HCT116 (cell line): ENCODE results near the gene THOC6. TPM values are rescaled to one million over a fixed set of nuclear protein-coding genes. Genes with fewer than 3 reads are reported as not detected.
"Not testable (repeated sequence)": the region's sequence is repeated elsewhere in the genome, so short reads cannot be mapped to it uniquely, and the experiment has no call there.

Source experiments
- ATAC-seq: fragments of 200-7000 bp; cut with Tn5 transposase; 2 replicates; pipeline ENCODE4 v1.9.1; 2020; ENCODE audit warnings: mild to moderate bottlenecking, moderate library complexity
- BruUV-seq: library from RNA; stranded (reverse); fragments of 400-500 nt; replicated peaks from 2 replicates; lab custom pipeline; 2021; lab: Mats Ljungman, UMichigan
- CTCF ChIA-PET: fragments of 300-600 bp; sonication (Branson Sonifier 250); formaldehyde crosslinking; loops from one replicate; lab custom pipeline; 2021; ENCODE audit warnings: antibody characterized with exemption; lab: Charles Lee
- POLR2A ChIA-PET: fragments of 300-600, 350-600 bp; sonication (Branson Sonifier 250); formaldehyde crosslinking; loops from one replicate; lab custom pipeline; 2021; ENCODE audit warnings: antibody characterized with exemption; lab: Charles Lee
- RAD21 ChIA-PET, 2 experiments: fragments of 300-600 bp; sonication (Branson Sonifier 250); formaldehyde crosslinking; loops; one replicate each; lab custom pipeline; 2023; ENCODE audit warnings: low total read pairs in 2 of 2; ENCODE audit not compliant: uncharacterized antibody in 2 of 2, unreplicated experiment in 2 of 2, low non-redundant PET in 1 of 2; lab: Charles Lee
- DNase-seq: peaks from one replicate; pipeline ENCODE4 v3.0.0-alpha.2; 2010; ENCODE audit warnings: low read depth, low spot score
- H2AFZ ChIP-seq: fragments of 200-600 bp; shearing (Covaris generic), sonication (generic); 2 replicates; pipeline ENCODE4 v1.6.1; 2017; ENCODE audit warnings: low read depth, mixed run types, mixed read lengths, antibody characterized with exemption, low read length; ENCODE audit not compliant: poor library complexity, severe bottlenecking
- H3K27ac ChIP-seq: 2 replicates; pipeline ENCODE4 v1.5.1; 2012; ENCODE audit warnings: low read depth, low read length
- H3K27me3 ChIP-seq: fragments of 200-600 bp; sonication (generic); 2 replicates; pipeline ENCODE4 v1.6.1; 2016; ENCODE audit warnings: mixed run types, low read length, mixed read lengths; ENCODE audit not compliant: insufficient read depth
- H3K36me3 ChIP-seq, 2 experiments: fragments of 200-500 bp in 1 of 2; fragments of 200-600 bp in 1 of 2; sonication (Bioruptor generic) in 1 of 2; sonication (generic) in 1 of 2; 2 replicates each; pipeline versions ENCODE4 v1.5.1 to v1.6.1; 2014 to 2016; ENCODE audit warnings: low read length in 2 of 2, inconsistent platforms in 1 of 2, mixed read lengths in 1 of 2, mixed run types in 1 of 2; ENCODE audit not compliant: insufficient read depth in 2 of 2, control insufficient read depth in 1 of 2
- H3K4me1 ChIP-seq, 2 experiments: fragments of 200-600 bp in 1 of 2; sonication (generic) in 1 of 2; 2 replicates each; pipeline versions ENCODE4 v1.5.1 to v1.6.1; 2012 to 2017; ENCODE audit warnings: low read length in 2 of 2, inconsistent platforms in 1 of 2, mild to moderate bottlenecking in 1 of 2, mixed read lengths in 1 of 2, mixed run types in 1 of 2, moderate library complexity in 1 of 2; ENCODE audit not compliant: insufficient read depth in 2 of 2, control insufficient read depth in 1 of 2
- H3K4me2 ChIP-seq: fragments of 200-600 bp; sonication (generic); 2 replicates; pipeline ENCODE4 v1.6.1; 2017; ENCODE audit warnings: mixed run types, low read length, mixed read lengths
- H3K4me3 ChIP-seq, 2 experiments: fragments of 200-600 bp in 1 of 2; sonication (generic) in 1 of 2; replicated peaks in 1 of 2; 2 replicates each; pipeline ENCODE4 v1.5.1; 2011 to 2016; ENCODE audit warnings: low read length in 2 of 2, control low read depth in 1 of 2, low read depth in 1 of 2, mild to moderate bottlenecking in 1 of 2, mixed read lengths in 1 of 2, mixed run types in 1 of 2
- H3K79me2 ChIP-seq: fragments of 200-600 bp; sonication (generic); 2 replicates; pipeline ENCODE4 v1.6.1; 2017; ENCODE audit warnings: mild to moderate bottlenecking, mixed run types, low read length, moderate library complexity, mixed read lengths; ENCODE audit not compliant: insufficient read depth
- H3K9ac ChIP-seq: fragments of 200-600 bp; sonication (generic); 2 replicates; pipeline ENCODE4 v1.6.1; 2016; ENCODE audit warnings: low read length, mixed read lengths
- H3K9me2 ChIP-seq: fragments of 200-600 bp; sonication (generic), shearing (Covaris generic); 2 replicates; pipeline ENCODE4 v1.6.1; 2017; ENCODE audit warnings: mixed run types, mild to moderate bottlenecking, moderate library complexity; ENCODE audit not compliant: insufficient read depth
- H3K9me3 ChIP-seq, 2 experiments: fragments of 200-500 bp in 1 of 2; fragments of 200-600 bp in 1 of 2; sonication (Bioruptor generic) in 1 of 2; sonication (generic) in 1 of 2; 2 replicates each; pipeline ENCODE4 v1.6.1; 2014 to 2017; ENCODE audit warnings: low read length in 2 of 2, mixed read lengths in 2 of 2, inconsistent platforms in 1 of 2, low read depth in 1 of 2, mild to moderate bottlenecking in 1 of 2, mixed run types in 1 of 2, moderate library complexity in 1 of 2; ENCODE audit not compliant: control insufficient read depth in 1 of 2, insufficient read depth in 1 of 2
- H4K20me1 ChIP-seq: fragments of 200-600 bp; sonication (generic), shearing (Covaris generic); 2 replicates; pipeline ENCODE4 v1.6.1; 2017; ENCODE audit warnings: mixed run types, mild to moderate bottlenecking, moderate library complexity; ENCODE audit not compliant: insufficient read depth
- CTCF ChIP-seq, 3 experiments: fragments of 200-600 bp in 1 of 3; sonication (generic) in 1 of 3; IDR thresholded peaks in 2 of 3; conservative IDR thresholded peaks in 1 of 3; 2 replicates each; pipeline ENCODE4 v1.5.1; 2012 to 2017; ENCODE audit warnings: low read depth in 2 of 3, low read length in 2 of 3, antibody characterized with exemption in 1 of 3, borderline replicate concordance in 1 of 3, control low read depth in 1 of 3, mild to moderate bottlenecking in 1 of 3, mixed read lengths in 1 of 3, mixed run types in 1 of 3, moderate library complexity in 1 of 3; ENCODE audit not compliant: insufficient read depth in 1 of 3
- ELF1 ChIP-seq: IDR thresholded peaks from 2 replicates; pipeline ENCODE4 v1.6.1; 2012; ENCODE audit warnings: low read depth, borderline replicate concordance
- POLR2A ChIP-seq: IDR thresholded peaks from 2 replicates; pipeline ENCODE4 v1.7.0; 2011; ENCODE audit warnings: borderline replicate concordance; ENCODE audit not compliant: insufficient read depth, insufficient read length; ENCODE audit errors: extremely low read depth
- POLR2AphosphoS5 ChIP-seq: IDR thresholded peaks from 2 replicates; pipeline ENCODE4 v1.6.1; 2011; ENCODE audit warnings: mild to moderate bottlenecking, low read depth, low read length, moderate library complexity
- SIN3A ChIP-seq: IDR thresholded peaks from 2 replicates; pipeline ENCODE4 v1.6.1; 2012; ENCODE audit warnings: low read depth
- SP1 ChIP-seq: IDR thresholded peaks from 2 replicates; pipeline ENCODE4 v1.6.1; 2012; ENCODE audit warnings: low read depth
- SRF ChIP-seq: IDR thresholded peaks from 2 replicates; pipeline ENCODE4 v1.6.1; 2012; ENCODE audit warnings: low read depth
- TCF7L2 ChIP-seq: IDR thresholded peaks from 2 replicates; pipeline ENCODE4 v1.7.0; 2011; ENCODE audit warnings: borderline replicate concordance, inconsistent platforms; ENCODE audit not compliant: insufficient read depth, insufficient read length; ENCODE audit errors: extremely low read depth
- YY1 ChIP-seq: IDR thresholded peaks from 2 replicates; pipeline ENCODE4 v1.6.1; 2011; ENCODE audit warnings: low read length, low read depth, moderate library complexity, mild to moderate bottlenecking; ENCODE audit not compliant: insufficient replicate concordance; ENCODE audit errors: extremely low read depth
- ZFX ChIP-seq: fragments of 450-650 bp; IDR thresholded peaks from 2 replicates; pipeline ENCODE4 v1.6.1; 2017
- intact Hi-C: fragments of 100-400 bp; cut with micrococcal nuclease; formaldehyde crosslinking; loops from 2 replicates; pipeline ENCODE4 v1.10.0; 2022
- total RNA-seq: library from RNA; stranded (reverse); gene quantifications from one replicate; pipeline ENCODE4 v1.2.1, GENCODE V29; 2021; ENCODE audit not compliant: unreplicated experiment
- TF ChIP-seq, protein P1 (sequence below): IDR thresholded peaks from 2 replicates; pipeline ENCODE4 v1.6.1; 2012; ENCODE audit warnings: low read depth

Gene THOC6
- total RNA-seq, 1 experiment from 2014 or later, result 62.9 TPM

DNA sequence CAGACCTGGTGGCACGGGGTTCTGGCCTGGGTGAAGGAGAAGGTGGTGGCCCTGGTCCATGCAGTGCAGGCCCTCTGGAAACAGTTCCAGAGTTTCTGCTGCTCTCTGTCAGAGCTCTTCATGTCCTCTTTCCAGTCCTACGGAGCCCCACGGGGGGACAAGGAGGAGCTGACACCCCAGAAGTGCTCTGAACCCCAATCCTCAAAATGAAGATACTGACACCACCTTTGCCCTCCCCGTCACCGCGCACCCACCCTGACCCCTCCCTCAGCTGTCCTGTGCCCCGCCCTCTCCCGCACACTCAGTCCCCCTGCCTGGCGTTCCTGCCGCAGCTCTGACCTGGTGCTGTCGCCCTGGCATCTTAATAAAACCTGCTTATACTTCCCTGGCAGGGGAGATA is 45.3 kb downstream of the THOC6 start:
- intact Hi-C loops, RAD21 ChIA-PET, H3K36me3 ChIP-seq, H3K9me3 ChIP-seq, H3K79me2 ChIP-seq, H3K27me3 ChIP-seq, H3K4me3 ChIP-seq, CTCF ChIA-PET, H4K20me1 ChIP-seq, BruUV-seq, H3K27ac ChIP-seq, POLR2A ChIA-PET, H3K9me2 ChIP-seq, H3K9ac ChIP-seq, H2AFZ ChIP-seq, H3K4me2 ChIP-seq, ATAC-seq, DNase-seq: not testable (repeated sequence)
- peaks cover 0 to 13% of the 10 kb centered on the region in 2 experiments; a peak in 1 of 4 replicates for H3K4me1 ChIP-seq

DNA sequence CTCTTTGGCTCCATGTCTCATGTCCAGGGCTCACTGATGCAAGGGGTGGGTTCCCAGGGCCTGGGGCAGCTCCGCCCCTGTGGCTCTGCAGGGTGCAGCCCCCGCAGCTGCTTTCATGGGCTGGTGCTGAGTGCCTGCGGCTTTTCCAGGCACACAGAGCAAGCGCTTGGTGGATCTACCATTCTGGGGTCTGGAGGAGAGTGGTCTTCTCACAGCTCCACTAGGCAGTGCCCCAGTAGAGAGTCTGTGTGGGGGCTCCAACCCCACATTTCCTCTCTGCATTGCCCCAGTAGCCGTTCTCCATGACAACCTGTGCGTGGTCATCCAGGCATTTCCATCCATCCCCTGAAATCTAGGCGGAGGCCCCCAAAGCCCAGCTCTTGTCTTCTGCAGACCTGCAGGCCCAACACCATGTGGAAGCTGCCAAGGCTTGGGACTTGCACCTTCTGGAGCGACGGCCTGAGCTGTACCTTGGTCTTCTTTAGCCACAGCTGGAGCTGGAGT is 46.8 kb downstream of the THOC6 start:
- H3K36me3 ChIP-seq, result no peaks in the 10 kb centered on the region
- RAD21 ChIA-PET, result no interaction called here
- TF ChIP-seq YY1 (no peak), SIN3A (no peak), CTCF (IDR thresholded peaks at IDR 0.05 in 2 of 3, conservative IDR thresholded peaks at IDR 0.05 in 1 of 3; ENCODE audit: borderline replicate concordance in 1 of 3, insufficient read depth in 1 of 3, low read depth in 2 of 3, low read length in 2 of 3) (no peak), ELF1 (no peak), SP1 (no peak), TCF7L2 (no peak), POLR2A (no peak), SRF (no peak), ZFX (no peak), POLR2AphosphoS5 (no peak)
- TF ChIP-seq, protein P1, sequence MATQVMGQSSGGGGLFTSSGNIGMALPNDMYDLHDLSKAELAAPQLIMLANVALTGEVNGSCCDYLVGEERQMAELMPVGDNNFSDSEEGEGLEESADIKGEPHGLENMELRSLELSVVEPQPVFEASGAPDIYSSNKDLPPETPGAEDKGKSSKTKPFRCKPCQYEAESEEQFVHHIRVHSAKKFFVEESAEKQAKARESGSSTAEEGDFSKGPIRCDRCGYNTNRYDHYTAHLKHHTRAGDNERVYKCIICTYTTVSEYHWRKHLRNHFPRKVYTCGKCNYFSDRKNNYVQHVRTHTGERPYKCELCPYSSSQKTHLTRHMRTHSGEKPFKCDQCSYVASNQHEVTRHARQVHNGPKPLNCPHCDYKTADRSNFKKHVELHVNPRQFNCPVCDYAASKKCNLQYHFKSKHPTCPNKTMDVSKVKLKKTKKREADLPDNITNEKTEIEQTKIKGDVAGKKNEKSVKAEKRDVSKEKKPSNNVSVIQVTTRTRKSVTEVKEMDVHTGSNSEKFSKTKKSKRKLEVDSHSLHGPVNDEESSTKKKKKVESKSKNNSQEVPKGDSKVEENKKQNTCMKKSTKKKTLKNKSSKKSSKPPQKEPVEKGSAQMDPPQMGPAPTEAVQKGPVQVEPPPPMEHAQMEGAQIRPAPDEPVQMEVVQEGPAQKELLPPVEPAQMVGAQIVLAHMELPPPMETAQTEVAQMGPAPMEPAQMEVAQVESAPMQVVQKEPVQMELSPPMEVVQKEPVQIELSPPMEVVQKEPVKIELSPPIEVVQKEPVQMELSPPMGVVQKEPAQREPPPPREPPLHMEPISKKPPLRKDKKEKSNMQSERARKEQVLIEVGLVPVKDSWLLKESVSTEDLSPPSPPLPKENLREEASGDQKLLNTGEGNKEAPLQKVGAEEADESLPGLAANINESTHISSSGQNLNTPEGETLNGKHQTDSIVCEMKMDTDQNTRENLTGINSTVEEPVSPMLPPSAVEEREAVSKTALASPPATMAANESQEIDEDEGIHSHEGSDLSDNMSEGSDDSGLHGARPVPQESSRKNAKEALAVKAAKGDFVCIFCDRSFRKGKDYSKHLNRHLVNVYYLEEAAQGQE, result no peak
- H2AFZ ChIP-seq, result no peak overlapping the region
- H3K4me1 ChIP-seq, result peaks cover 0 to 9% of the 10 kb centered on the region in 2 experiments; a peak in 1 of 4 replicates
- DNase-seq, result no peak
- POLR2A ChIA-PET, result no interaction called here
- no peaks in the 10 kb centered on the region for H3K79me2 ChIP-seq
- ATAC-seq, result no peak
- intact Hi-C loops, result no loop called here
- no TSS peak for BruUV-seq
- CTCF ChIA-PET, result no interaction called here
- no peaks in the 10 kb centered on the region for H3K9me2 ChIP-seq
- H3K4me3 ChIP-seq, result no peak overlapping the region
- H3K27me3 ChIP-seq, result no peaks in the 10 kb centered on the region
- H3K9me3 ChIP-seq, result no peaks in the 10 kb centered on the region
- H3K9ac ChIP-seq, result no peak overlapping the region
- H4K20me1 ChIP-seq, result no peaks in the 10 kb centered on the region
- no peak overlapping the region for H3K4me2 ChIP-seq
- no peak overlapping the region for H3K27ac ChIP-seq
